HG02938 (cell line): Measurements from ENCODE around the gene SULT1A2.
A peak's percentile ranks its signal among the peaks of the same experiment; 100 is the strongest.
"Not testable (repeated sequence)": the region's sequence is repeated elsewhere in the genome, so short reads cannot be mapped to it uniquely, and the experiment has no call there.

ENCODE experiments used
- ATAC-seq: cut with Tn5 transposase; IDR thresholded peaks from one replicate; pipeline ENCODE4 v1.9.1; 2021; ENCODE audit warnings: mild to moderate bottlenecking, moderate library complexity; ENCODE audit not compliant: unreplicated experiment

SULT1A2 gene

GRCh38 chr16:28562199-28562598 lies 34.7 kb downstream of the SULT1A2 start:
- ATAC-seq = no peak

- no peak for ATAC-seq
These were observed 35.2 kb downstream of the SULT1A2 start for GRCh38 chr16:28561557-28562187.

GRCh38 chr16:28558456-28558855 lies 38.4 kb downstream of the SULT1A2 start:
- ATAC-seq = no peak

- ATAC-seq = no peak
These were observed 39.9 kb downstream of the SULT1A2 start for GRCh38 chr16:28556914-28557320.

GRCh38 chr16:28555561-28555960 lies 41.3 kb downstream of the SULT1A2 start:
- no peak for ATAC-seq

- peak; percentile 9 for ATAC-seq
These were observed 42.0 kb downstream of the SULT1A2 start for GRCh38 chr16:28554634-28555423.

GRCh38 chr16:28553776-28554633 lies 42.8 kb downstream of the SULT1A2 start, which contains the start of gene SGF29:
SGF29 (plus strand) TSS chr16:28553920; CDS start chr16:28581070, 27,150 bp downstream.
- peak; percentile 69 for ATAC-seq

GRCh38 chr16:28549301-28549899 lies 47.5 kb downstream of the SULT1A2 start:
- ATAC-seq = no peak

- no peak for ATAC-seq
These were observed 48.5 kb downstream of the SULT1A2 start for GRCh38 chr16:28548306-28548802.

GRCh38 chr16:28546626-28547025 lies 50.2 kb downstream of the SULT1A2 start:
- no peak for ATAC-seq

- not testable (repeated sequence) for ATAC-seq
These were observed 50.9 kb downstream of the SULT1A2 start for GRCh38 chr16:28545964-28546363.

- ATAC-seq = no peak
These were observed 51.9 kb downstream of the SULT1A2 start for GRCh38 chr16:28544998-28545397.

- ATAC-seq = no peak
These were observed 53.8 kb downstream of the SULT1A2 start for GRCh38 chr16:28543072-28543471.

GRCh38 chr16:28542646-28543045 lies 54.2 kb downstream of the SULT1A2 start:
- ATAC-seq = no peak
